ENCODE measurements around the gene NRG3. TPM values are rescaled to one million over a fixed set of nuclear protein-coding genes. Genes with fewer than 3 reads are reported as not detected.
A peak's percentile ranks its signal among the peaks of the same experiment; 100 is the strongest.

Gene NRG3
- total and polyA plus RNA-seq, 11 donors = 0.11 to 0.41 (median 0.27) TPM; not detected in 7

- Histone ChIP-seq H3K36me3 (no peaks in the 10 kb centered on the region), H3K9me3 (no peaks in the 10 kb centered on the region), H3K4me3 (no peak overlapping the region), H3K27me3 (no peaks in the 10 kb centered on the region), H3K27ac (no peak overlapping the region), H3K4me1 (no peaks in the 10 kb centered on the region)
- intact Hi-C loops (cut with DNase I) = no loop called here
- 40 to 61% (median 56%) methylated on average over 1 of the region's 1 CpG for WGBS, 4 donors
- TF ChIP-seq POLR2A (IDR thresholded peaks at IDR 0.05) (no peak), CTCF (IDR thresholded peaks at IDR 0.05) (no peak)
- ATAC-seq (no peak), DNase-seq (no peak)
These were observed 377.1 kb downstream of the NRG3 start for GRCh38 chr10:82252081-82252480.

- Histone ChIP-seq H3K9me3 (no peaks in the 10 kb centered on the region), H3K27me3 (no peaks in the 10 kb centered on the region), H3K4me1 (no peaks in the 10 kb centered on the region), H3K4me3 (no peak overlapping the region), H3K27ac (no peak overlapping the region), H3K36me3 (no peaks in the 10 kb centered on the region)
- DNase-seq = no peak
- ATAC-seq = no peak
- intact Hi-C loops (cut with DNase I) = no loop called here
- TF ChIP-seq CTCF (IDR thresholded peaks at IDR 0.05) (no peak), POLR2A (IDR thresholded peaks at IDR 0.05) (no peak)
- WGBS, 4 donors = 52 to 97% (median 92%) methylated on average over 1 of the region's 1 CpG
These were observed 379.2 kb downstream of the NRG3 start for GRCh38 chr10:82254237-82254636.

GRCh38 chr10:82256275-82256674 lies 381.3 kb downstream of the NRG3 start:
- Histone ChIP-seq H3K4me3 (no peak overlapping the region), H3K27ac (no peak overlapping the region), H3K9me3 (no peaks in the 10 kb centered on the region), H3K36me3 (no peaks in the 10 kb centered on the region), H3K4me1 (no peaks in the 10 kb centered on the region), H3K27me3 (no peaks in the 10 kb centered on the region)
- no peak for TF ChIP-seq CTCF (IDR thresholded peaks at IDR 0.05)
- TF ChIP-seq POLR2A (IDR thresholded peaks at IDR 0.05) = no peak
- ATAC-seq (no peak), DNase-seq (no peak)
- intact Hi-C loops (cut with DNase I) = no loop called here
- 66 to 73% (median 68%) methylated on average over 3 of the region's 3 CpGs for WGBS, 4 donors

GRCh38 chr10:82266438-82266837 lies 391.4 kb downstream of the NRG3 start:
- Histone ChIP-seq H3K9me3 (no peaks in the 10 kb centered on the region), H3K27me3 (no peaks in the 10 kb centered on the region), H3K4me1 (no peaks in the 10 kb centered on the region), H3K36me3 (no peaks in the 10 kb centered on the region), H3K4me3 (no peak overlapping the region), H3K27ac (no peak overlapping the region)
- 40 to 64% (median 48%) methylated on average over 1 of the region's 1 CpG for WGBS, 4 donors
- intact Hi-C loops (cut with DNase I) = no loop called here
- DNase-seq = no peak
- ATAC-seq = peak in 2 of 4 donors; percentile 78
- TF ChIP-seq CTCF (IDR thresholded peaks at IDR 0.05) (no peak), POLR2A (IDR thresholded peaks at IDR 0.05) (no peak)
